Measurements from ENCODE around the gene CRHR1.

GRCh38 chr17:45761957-45762565, 22.1 kb upstream of the CRHR1 start:
- TF ChIP-seq POLR2AphosphoS5 (IDR thresholded peaks at IDR 0.05; ENCODE audit: low read depth, low read length) (no peak), REST (IDR thresholded peaks at IDR 0.05; ENCODE audit: insufficient read depth in 1 of 2, low read depth in 2 of 2, low read length in 2 of 2) (no peak), SIN3A (IDR thresholded peaks at IDR 0.05; ENCODE audit: borderline replicate concordance, insufficient read depth, low read length) (no peak), TAF1 (IDR thresholded peaks at IDR 0.05; ENCODE audit: borderline replicate concordance, insufficient read depth, low read length) (no peak), FOXP2 (optimal IDR thresholded peaks at IDR 0.05; ENCODE audit: borderline replicate concordance, extremely low read depth, extremely low read length, insufficient read depth) (no peak)

Measured in PFSK-1 (cell line).